Measurements from ENCODE around the gene SDC1. TPM values are rescaled to one million over a fixed set of nuclear protein-coding genes. Genes with fewer than 3 reads are reported as not detected.
A peak's percentile ranks its signal among the peaks of the same experiment; 100 is the strongest.

Gene SDC1
- total RNA-seq, 6 donors from 2014 or later, result 74.4 to 213 (median 154) TPM

GRCh38 chr2:20165677-20166509 is 59.0 kb downstream of the SDC1 start:
- H3K36me3 ChIP-seq, result no peaks in the 10 kb centered on the region
- no peaks in the 10 kb centered on the region for H3K27me3 ChIP-seq
- no peak overlapping the region for H3K27ac ChIP-seq
- DNase-seq (no peak), ATAC-seq (ENCODE audit: low FRiP score in 2 of 2) (no peak)
- 82 to 91% methylated on average over 9 of the region's 9 CpGs for WGBS, 2 donors
- no peak overlapping the region for H3K4me3 ChIP-seq
- no peaks in the 10 kb centered on the region for H3K9me3 ChIP-seq
- peaks cover 0 to 8% (median 3%) of the 10 kb centered on the region in 4 donors for H3K4me1 ChIP-seq
- TF ChIP-seq POLR2AphosphoS5 (IDR thresholded peaks at IDR 0.05) (no peak), EP300 (IDR thresholded peaks at IDR 0.05) (no peak), POLR2A (IDR thresholded peaks at IDR 0.05) (no peak), CTCF (IDR thresholded peaks at IDR 0.05) (no peak)

DNA sequence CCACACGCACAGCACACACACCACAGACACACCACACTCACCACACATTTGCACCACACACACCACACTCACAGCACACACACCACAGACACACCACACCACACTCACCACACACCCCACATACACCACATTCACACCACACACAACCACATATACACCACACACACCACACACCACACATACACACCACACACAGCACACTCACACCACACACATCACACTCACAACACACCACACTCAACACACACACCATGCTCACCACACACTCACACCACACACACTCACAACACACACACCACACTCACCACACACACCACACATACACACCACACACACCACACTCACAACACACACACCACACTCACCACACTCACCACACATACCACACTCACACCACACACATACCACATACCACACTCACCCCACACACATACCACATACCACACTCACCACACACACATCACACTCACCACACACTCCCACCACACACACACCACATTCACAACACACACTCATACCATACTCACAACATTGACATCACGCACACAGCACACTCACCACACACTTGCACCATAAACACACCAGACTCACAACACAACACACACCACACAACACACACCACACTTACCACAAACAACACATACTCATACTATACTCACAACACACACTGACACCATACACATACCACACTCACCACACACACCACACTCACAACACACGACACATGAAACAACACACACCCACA is 60.0 kb downstream of the SDC1 start:
- H3K27me3 ChIP-seq, result no peaks in the 10 kb centered on the region
- DNase-seq, result no peak
- no peak overlapping the region for H3K4me3 ChIP-seq
- no peak overlapping the region for H3K27ac ChIP-seq
- no peak for ATAC-seq (ENCODE audit: low FRiP score in 2 of 2)
- WGBS, 2 donors, result 81 to 85% methylated on average over 3 of the region's 3 CpGs
- H3K36me3 ChIP-seq, result no peaks in the 10 kb centered on the region
- peaks cover 0 to 5% (median 2%) of the 10 kb centered on the region in 4 donors for H3K4me1 ChIP-seq
- TF ChIP-seq POLR2AphosphoS5 (IDR thresholded peaks at IDR 0.05) (no peak), POLR2A (IDR thresholded peaks at IDR 0.05) (no peak), EP300 (IDR thresholded peaks at IDR 0.05) (no peak), CTCF (IDR thresholded peaks at IDR 0.05) (no peak)
- H3K9me3 ChIP-seq, result no peaks in the 10 kb centered on the region

DNA sequence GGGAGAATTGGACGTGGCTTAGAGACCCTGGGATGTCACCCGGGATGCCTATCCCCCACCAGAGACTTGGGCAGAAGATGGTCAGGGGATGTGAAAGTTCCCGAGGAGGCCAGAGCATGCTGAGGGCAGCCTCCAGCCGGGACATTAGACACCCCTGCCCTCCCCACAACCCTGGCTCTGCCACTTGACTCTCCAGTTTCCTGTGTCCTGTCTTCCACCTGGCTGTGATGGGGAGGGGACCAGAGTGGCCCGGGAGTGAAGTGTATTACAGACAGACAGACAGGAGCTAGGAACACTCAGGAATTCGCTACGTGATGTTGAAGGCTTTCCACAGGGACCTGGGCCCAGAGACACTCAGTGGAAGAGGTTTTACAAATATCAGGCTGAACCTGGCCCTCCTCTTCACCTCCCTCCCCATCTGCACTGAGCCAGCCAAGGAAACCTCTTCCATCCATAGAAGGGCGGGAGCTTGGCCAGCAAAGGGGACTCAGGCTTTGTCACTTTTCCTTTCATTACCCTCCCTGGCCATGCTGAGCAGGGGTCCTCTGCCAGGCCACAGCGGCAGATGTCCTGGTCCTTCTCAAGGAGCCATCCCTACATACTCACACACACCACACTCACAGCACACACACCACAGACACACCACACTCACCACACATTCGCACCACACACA is 60.7 kb downstream of the SDC1 start:
- DNase-seq (no peak), ATAC-seq (ENCODE audit: low FRiP score in 2 of 2) (peak in 1 of 2 donors; percentile 4)
- no peaks in the 10 kb centered on the region for H3K4me1 ChIP-seq
- WGBS, 2 donors, result 56 to 62% methylated on average over 8 to 10 of the region's 10 CpGs
- no peaks in the 10 kb centered on the region for H3K27me3 ChIP-seq
- no peak overlapping the region for H3K4me3 ChIP-seq
- H3K36me3 ChIP-seq, result no peaks in the 10 kb centered on the region
- no peak overlapping the region for H3K27ac ChIP-seq
- no peaks in the 10 kb centered on the region for H3K9me3 ChIP-seq
- TF ChIP-seq EP300 (IDR thresholded peaks at IDR 0.05) (no peak), POLR2A (IDR thresholded peaks at IDR 0.05) (no peak), POLR2AphosphoS5 (IDR thresholded peaks at IDR 0.05) (no peak), CTCF (IDR thresholded peaks at IDR 0.05) (no peak)

DNA sequence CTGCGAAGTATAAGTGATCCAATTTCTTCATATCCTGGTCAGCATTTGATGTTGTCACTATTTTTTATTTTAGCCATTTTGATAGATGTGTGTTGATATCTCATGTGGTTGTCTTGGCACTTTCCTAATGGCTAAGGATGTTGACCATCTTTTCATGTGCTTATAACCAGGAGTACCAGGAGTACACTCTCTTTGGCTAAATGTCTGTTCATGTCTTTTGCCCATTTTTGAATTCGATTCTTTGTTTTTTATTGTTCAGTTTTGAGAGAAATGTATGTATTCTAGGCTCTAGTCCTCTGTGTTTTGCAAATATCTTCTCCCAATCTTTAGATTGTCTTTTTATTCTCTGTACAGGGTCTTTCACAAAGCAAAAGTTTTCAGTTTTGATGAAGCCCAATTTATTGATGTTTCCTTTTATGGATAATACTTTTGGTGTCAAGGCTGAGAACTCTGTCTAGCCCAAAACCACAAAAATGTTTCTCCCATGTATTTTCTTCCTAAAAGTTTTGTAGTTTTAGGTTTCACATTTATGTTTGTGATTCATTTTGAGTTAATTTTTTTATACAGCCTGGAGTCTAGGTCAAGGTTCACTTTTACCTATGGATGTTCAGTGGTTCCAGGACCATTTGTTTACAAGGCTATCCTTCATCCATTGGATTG is 65.4 kb downstream of the SDC1 start:
- H3K27ac ChIP-seq, result no peak overlapping the region

More for the DNA sequence above, 65.4 kb downstream of the SDC1 start:
- WGBS, 2 donors, result 90 to 94% methylated on average over 2 of the region's 2 CpGs
- Histone ChIP-seq H3K4me3 (no peak overlapping the region), H3K36me3 (no peaks in the 10 kb centered on the region), H3K4me1 (no peaks in the 10 kb centered on the region), H3K27me3 (no peaks in the 10 kb centered on the region), H3K9me3 (no peaks in the 10 kb centered on the region)
- DNase-seq (no peak), ATAC-seq (ENCODE audit: low FRiP score in 2 of 2) (no peak)
- TF ChIP-seq POLR2A (IDR thresholded peaks at IDR 0.05), result no peak
- no peak for TF ChIP-seq CTCF (IDR thresholded peaks at IDR 0.05)
- no peak for TF ChIP-seq POLR2AphosphoS5 (IDR thresholded peaks at IDR 0.05)
- TF ChIP-seq EP300 (IDR thresholded peaks at IDR 0.05), result no peak

Data from upper lobe of left lung (tissue), 6 donors.